Gastroesophageal sphincter (tissue), 4 donors: ENCODE data around the gene KCNJ1. TPM values are rescaled to one million over a fixed set of nuclear protein-coding genes. Genes with fewer than 3 reads are reported as not detected.

ENCODE experiments used
- ATAC-seq: fragments of 150-250 bp; one replicate; pipeline ENCODE4 v1.9.1; 2016; ENCODE audit warnings: mild to moderate bottlenecking, moderate library complexity
- H3K27ac ChIP-seq, 4 donors: fragments of 200-600 bp; sonication (generic) in 3 of 4; 1 replicate in 3 of 4; 2 replicates in 1 of 4; pipeline ENCODE4 v1.5.1; 2016 to 2019
- H3K27me3 ChIP-seq: fragments of 200-600 bp; sonication (generic); one replicate; pipeline ENCODE4 v1.5.1; 2019
- H3K36me3 ChIP-seq, 2 donors: fragments of 200-600 bp; sonication (generic); one replicate each; pipeline ENCODE4 v1.5.1; 2019; ENCODE audit warnings: control low read depth in 1 of 2
- H3K4me1 ChIP-seq, 3 donors: fragments of 200-600 bp; sonication (generic); 1 replicate in 2 of 3; 2 replicates in 1 of 3; pipeline ENCODE4 v1.5.1; 2016 to 2019; ENCODE audit warnings: control low read depth in 2 of 3
- H3K4me3 ChIP-seq, 2 donors: fragments of 200-600 bp; sonication (generic); one replicate each; pipeline ENCODE4 v1.5.1; 2019; ENCODE audit warnings: mild to moderate bottlenecking in 1 of 2, moderate library complexity in 1 of 2
- H3K9me3 ChIP-seq, 3 donors: fragments of 200-600 bp; sonication (generic); one replicate each; pipeline ENCODE4 v1.5.1; 2017 to 2019; ENCODE audit warnings: control low read depth in 2 of 3
- EP300 ChIP-seq: sonication (generic); formaldehyde crosslinking; IDR thresholded peaks from one replicate; pipeline ENCODE4 v1.6.1; 2017; ENCODE audit warnings: antibody characterized with exemption, mild to moderate bottlenecking
- POLR2A ChIP-seq, 2 donors: fragments of 450-650 bp; IDR thresholded peaks; one replicate each; pipeline ENCODE4 v1.6.1; 2017; ENCODE audit warnings: antibody characterized with exemption in 2 of 2, mild to moderate bottlenecking in 2 of 2, moderate library complexity in 1 of 2
- POLR2AphosphoS5 ChIP-seq: sonication (generic); formaldehyde crosslinking; IDR thresholded peaks from one replicate; pipeline ENCODE4 v1.6.1; 2017; ENCODE audit warnings: antibody characterized with exemption
- WGBS, 2 donors: methylation state at CpG; one replicate each; pipeline ENCODE4 v1.1.5; 2018; ENCODE audit warnings: low coverage in 1 of 2; 5-methylcytosine and 5-hydroxymethylcytosine counted together
- total RNA-seq, 4 donors: library from RNA; depleted of rRNA; stranded (reverse); fragments of >200 nt; gene quantifications; one replicate each; pipeline ENCODE4 v1.1.0, GENCODE V29; 2016
- TF ChIP-seq, protein P1 (sequence below), 4 experiments: fragments of 200-600 bp in 2 of 4; fragments of 450-650 bp in 2 of 4; sonication (generic) in 1 of 4; IDR thresholded peaks; one replicate each; pipeline ENCODE4 v1.5.1; 2017 to 2019; ENCODE audit warnings: antibody characterized with exemption in 4 of 4, mild to moderate bottlenecking in 2 of 4, moderate library complexity in 2 of 4

Gene KCNJ1
- total RNA-seq, 4 donors from 2014 or later: 0.27 TPM; not detected in 3

DNA sequence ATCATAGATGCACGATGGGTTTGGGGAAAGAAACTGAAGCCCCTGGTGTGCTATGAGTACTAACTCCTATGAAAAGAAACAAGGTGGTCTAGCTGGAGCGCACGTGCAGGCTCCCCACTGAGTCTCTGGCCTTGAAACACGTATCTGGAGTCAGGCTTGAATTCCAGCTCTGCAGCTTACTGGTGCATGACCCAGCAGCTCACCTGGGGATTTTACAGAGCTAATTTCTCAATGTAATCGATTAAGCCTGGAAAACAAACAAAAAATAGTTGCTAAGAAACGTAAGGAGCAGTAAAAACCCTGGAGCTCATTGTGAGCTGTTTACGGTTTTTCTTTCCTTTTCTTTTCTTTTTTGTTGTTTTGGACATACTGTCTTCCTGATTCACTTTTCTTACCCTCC is 12.3 kb downstream of the KCNJ1 start:
- 86 to 93% methylated on average over 2 to 7 of the region's 7 CpGs for WGBS, 2 donors
- H3K4me3 ChIP-seq: no peak overlapping the region
- no peaks in the 10 kb centered on the region for H3K36me3 ChIP-seq
- no peaks in the 10 kb centered on the region for H3K9me3 ChIP-seq
- H3K27me3 ChIP-seq: no peaks in the 10 kb centered on the region
- H3K4me1 ChIP-seq: no peaks in the 10 kb centered on the region
- H3K27ac ChIP-seq: no peak overlapping the region
- ATAC-seq: no peak
- TF ChIP-seq POLR2A (IDR thresholded peaks at IDR 0.05): no peak
- TF ChIP-seq, protein P1, sequence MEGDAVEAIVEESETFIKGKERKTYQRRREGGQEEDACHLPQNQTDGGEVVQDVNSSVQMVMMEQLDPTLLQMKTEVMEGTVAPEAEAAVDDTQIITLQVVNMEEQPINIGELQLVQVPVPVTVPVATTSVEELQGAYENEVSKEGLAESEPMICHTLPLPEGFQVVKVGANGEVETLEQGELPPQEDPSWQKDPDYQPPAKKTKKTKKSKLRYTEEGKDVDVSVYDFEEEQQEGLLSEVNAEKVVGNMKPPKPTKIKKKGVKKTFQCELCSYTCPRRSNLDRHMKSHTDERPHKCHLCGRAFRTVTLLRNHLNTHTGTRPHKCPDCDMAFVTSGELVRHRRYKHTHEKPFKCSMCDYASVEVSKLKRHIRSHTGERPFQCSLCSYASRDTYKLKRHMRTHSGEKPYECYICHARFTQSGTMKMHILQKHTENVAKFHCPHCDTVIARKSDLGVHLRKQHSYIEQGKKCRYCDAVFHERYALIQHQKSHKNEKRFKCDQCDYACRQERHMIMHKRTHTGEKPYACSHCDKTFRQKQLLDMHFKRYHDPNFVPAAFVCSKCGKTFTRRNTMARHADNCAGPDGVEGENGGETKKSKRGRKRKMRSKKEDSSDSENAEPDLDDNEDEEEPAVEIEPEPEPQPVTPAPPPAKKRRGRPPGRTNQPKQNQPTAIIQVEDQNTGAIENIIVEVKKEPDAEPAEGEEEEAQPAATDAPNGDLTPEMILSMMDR (IDR thresholded peaks at IDR 0.05): no peak
- no peak for TF ChIP-seq EP300
- TF ChIP-seq POLR2AphosphoS5: no peak

- Histone ChIP-seq H3K27ac (no peak overlapping the region), H3K4me1 (no peaks in the 10 kb centered on the region), H3K9me3 (no peaks in the 10 kb centered on the region), H3K4me3 (no peak overlapping the region), H3K27me3 (no peaks in the 10 kb centered on the region), H3K36me3 (no peaks in the 10 kb centered on the region)
- no peak for ATAC-seq
- 80 to 94% methylated on average over 5 to 6 of the region's 6 CpGs for WGBS, 2 donors
- TF ChIP-seq EP300 (no peak), POLR2AphosphoS5 (no peak), POLR2A (IDR thresholded peaks at IDR 0.05) (no peak)
- TF ChIP-seq, protein P1 (IDR thresholded peaks at IDR 0.05): no peak
Observed at GRCh38 chr11:128853559-128853958, 13.5 kb downstream of the KCNJ1 start.

- H3K9me3 ChIP-seq: no peaks in the 10 kb centered on the region
- no peaks in the 10 kb centered on the region for H3K27me3 ChIP-seq
- no peak overlapping the region for H3K4me3 ChIP-seq
- 89 to 100% methylated on average over 4 to 5 of the region's 13 CpGs for WGBS, 2 donors
- H3K36me3 ChIP-seq: no peaks in the 10 kb centered on the region
- no peak for TF ChIP-seq EP300
- TF ChIP-seq POLR2AphosphoS5: no peak
- TF ChIP-seq, protein P1 (IDR thresholded peaks at IDR 0.05): no peak
- no peak for TF ChIP-seq POLR2A (IDR thresholded peaks at IDR 0.05)
- no peak overlapping the region for H3K27ac ChIP-seq
- no peaks in the 10 kb centered on the region for H3K4me1 ChIP-seq
- no peak for ATAC-seq
Observed at GRCh38 chr11:128852327-128853023, 14.6 kb downstream of the KCNJ1 start.

DNA sequence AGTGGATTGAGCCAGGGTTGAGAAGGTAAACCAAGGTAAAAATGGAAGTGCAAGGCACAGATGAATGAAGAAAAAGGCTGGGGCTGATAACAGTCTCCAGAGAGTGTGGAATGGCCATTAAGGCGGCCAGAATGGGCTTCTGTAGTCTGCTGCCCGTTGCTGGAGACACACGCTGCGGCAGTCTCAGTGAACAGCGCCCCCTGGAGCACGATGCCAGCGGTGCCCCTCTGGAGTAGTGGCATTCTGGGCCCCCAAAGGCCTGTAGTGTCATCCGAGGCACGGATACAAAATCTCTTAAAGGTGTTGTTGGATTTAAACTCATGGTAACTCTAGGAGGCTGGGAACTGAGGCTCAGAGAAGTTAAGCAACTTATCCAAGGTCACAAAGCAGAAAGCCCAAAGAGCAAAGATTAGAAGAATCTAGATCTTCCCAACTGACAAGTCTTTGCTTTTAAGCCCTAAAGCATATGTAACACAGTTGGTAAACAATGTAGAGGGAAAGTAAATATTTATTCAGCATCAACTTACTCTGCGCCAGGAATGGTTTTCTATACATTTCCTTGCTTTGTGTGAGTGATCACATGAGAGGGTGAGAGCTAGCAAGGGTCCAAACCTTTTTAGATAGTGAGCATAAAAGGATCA is 18.2 kb downstream of the KCNJ1 start:
- H3K36me3 ChIP-seq: no peaks in the 10 kb centered on the region
- H3K9me3 ChIP-seq: no peaks in the 10 kb centered on the region
- no peak overlapping the region for H3K27ac ChIP-seq
- no peak overlapping the region for H3K4me3 ChIP-seq
- ATAC-seq: no peak
- TF ChIP-seq, protein P1 (IDR thresholded peaks at IDR 0.05): peak; percentile 6 to 58 (median 33)
- TF ChIP-seq EP300: no peak
- no peaks in the 10 kb centered on the region for H3K27me3 ChIP-seq
- WGBS, 2 donors: 16 to 86% methylated on average over 2 to 10 of the region's 10 CpGs
- H3K4me1 ChIP-seq: no peaks in the 10 kb centered on the region

- no peaks in the 10 kb centered on the region for H3K4me1 ChIP-seq
- H3K36me3 ChIP-seq: no peaks in the 10 kb centered on the region
- H3K4me3 ChIP-seq: no peak overlapping the region
- TF ChIP-seq EP300 (no peak), POLR2A (IDR thresholded peaks at IDR 0.05) (no peak), POLR2AphosphoS5 (no peak)
- TF ChIP-seq, protein P1 (IDR thresholded peaks at IDR 0.05): no peak
- 83 to 100% methylated on average over 3 to 4 of the region's 4 CpGs for WGBS, 2 donors
- H3K27me3 ChIP-seq: no peaks in the 10 kb centered on the region
- no peak overlapping the region for H3K27ac ChIP-seq
- no peaks in the 10 kb centered on the region for H3K9me3 ChIP-seq
- ATAC-seq: no peak
Observed at GRCh38 chr11:128846985-128847384, 20.1 kb downstream of the KCNJ1 start.
